Activated CD4-positive, alpha-beta T cell treated with anti-CD3 and anti-CD28 coated beads, Interleukin-2, amount 50 U/mL, for 1 hour (primary cell): Measurements from ENCODE around the gene ADISSP.
"Not testable (repeated sequence)": the region's sequence is repeated elsewhere in the genome, so short reads cannot be mapped to it uniquely, and the experiment has no call there.

Experiments
- DNase-seq: peaks from one replicate; pipeline ENCODE4 v3.0.0-alpha.2; 2020

The ADISSP gene

DNA sequence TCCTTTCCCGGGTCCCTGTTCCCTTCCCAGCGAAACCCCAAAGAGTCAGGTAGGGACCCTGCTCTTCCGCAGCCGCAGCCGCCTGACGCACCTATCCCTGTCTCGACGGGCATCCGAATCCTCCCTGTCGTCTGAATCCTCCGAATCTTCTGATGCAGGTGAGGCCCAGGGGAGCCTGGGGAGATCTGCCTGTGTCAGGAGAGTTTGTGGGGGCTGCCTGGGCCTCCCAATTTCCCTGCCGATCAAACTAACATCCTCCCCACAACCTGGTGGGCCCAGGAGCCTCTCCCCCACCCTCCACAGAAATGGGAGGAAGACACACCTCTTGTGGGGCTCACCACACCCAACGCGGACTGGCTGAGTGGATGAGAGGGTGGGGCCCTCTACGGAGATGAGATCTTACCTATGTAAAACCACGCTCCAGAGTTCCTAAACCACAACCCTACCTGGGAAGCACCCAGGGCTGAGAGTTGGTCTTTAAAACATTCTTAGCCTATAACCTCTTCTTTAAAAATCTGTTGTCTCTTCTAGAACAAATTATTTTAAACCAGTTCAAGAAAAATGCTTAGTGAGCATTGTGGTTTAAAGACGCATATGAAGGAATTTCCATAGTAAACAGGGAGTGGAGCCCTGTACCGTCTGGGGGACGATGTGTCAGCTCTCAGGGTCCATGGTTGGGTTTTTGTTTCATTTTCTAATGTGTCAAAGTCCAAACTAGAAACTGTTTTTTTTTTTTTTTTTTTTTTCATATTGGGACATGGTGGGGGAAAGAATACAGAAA lies 30.2 kb upstream of the ADISSP start:
- DNase-seq = peak; percentile 43

DNA sequence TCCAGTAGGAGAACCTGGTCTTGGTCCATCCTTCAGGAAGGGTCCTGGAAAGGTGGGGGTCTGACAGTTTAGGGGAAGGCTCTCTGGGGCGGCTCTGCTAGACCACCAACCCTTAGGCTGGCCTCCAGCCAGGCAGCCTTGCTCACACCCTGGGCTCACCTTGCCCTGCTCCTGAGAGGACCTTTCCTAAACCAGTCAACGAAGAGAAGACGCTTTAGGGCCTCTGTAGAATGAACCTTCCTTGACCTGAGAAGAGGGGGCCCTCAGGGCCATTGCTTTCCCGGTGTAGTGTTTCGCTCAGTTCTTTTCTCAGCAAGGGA lies 29.6 kb upstream of the ADISSP start:
- no peak for DNase-seq

DNA sequence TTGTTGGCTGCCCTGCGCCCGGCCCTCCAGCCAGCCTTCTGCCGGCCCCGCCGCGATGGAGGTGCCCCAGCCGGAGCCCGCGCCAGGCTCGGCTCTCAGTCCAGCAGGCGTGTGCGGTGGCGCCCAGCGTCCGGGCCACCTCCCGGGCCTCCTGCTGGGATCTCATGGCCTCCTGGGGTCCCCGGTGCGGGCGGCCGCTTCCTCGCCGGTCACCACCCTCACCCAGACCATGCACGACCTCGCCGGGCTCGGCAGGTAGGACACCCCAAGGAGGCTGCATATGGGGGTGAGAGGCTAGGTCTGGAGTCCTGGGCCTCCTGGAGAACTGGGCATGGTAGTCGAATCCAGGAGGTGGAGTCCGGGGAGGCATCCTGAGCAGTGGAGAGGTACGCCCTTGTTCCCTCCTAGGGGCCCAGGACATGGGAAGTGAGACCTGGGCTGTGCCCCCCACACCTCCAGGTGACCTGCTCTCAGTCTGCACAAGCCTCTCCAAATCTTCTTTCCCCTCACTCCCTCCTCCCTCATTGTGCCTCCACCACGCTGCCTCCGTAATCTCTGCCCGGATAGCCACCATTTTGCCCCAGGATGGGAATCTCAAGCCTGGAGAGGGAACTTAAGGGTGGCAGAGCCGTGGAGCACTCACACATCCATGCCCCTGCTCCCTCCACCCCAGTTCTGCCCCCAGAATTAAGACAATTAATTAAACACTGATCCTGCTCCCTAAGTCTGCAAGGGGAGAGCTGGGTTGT lies 29.1 kb upstream of the ADISSP start:
- DNase-seq = no peak

DNA sequence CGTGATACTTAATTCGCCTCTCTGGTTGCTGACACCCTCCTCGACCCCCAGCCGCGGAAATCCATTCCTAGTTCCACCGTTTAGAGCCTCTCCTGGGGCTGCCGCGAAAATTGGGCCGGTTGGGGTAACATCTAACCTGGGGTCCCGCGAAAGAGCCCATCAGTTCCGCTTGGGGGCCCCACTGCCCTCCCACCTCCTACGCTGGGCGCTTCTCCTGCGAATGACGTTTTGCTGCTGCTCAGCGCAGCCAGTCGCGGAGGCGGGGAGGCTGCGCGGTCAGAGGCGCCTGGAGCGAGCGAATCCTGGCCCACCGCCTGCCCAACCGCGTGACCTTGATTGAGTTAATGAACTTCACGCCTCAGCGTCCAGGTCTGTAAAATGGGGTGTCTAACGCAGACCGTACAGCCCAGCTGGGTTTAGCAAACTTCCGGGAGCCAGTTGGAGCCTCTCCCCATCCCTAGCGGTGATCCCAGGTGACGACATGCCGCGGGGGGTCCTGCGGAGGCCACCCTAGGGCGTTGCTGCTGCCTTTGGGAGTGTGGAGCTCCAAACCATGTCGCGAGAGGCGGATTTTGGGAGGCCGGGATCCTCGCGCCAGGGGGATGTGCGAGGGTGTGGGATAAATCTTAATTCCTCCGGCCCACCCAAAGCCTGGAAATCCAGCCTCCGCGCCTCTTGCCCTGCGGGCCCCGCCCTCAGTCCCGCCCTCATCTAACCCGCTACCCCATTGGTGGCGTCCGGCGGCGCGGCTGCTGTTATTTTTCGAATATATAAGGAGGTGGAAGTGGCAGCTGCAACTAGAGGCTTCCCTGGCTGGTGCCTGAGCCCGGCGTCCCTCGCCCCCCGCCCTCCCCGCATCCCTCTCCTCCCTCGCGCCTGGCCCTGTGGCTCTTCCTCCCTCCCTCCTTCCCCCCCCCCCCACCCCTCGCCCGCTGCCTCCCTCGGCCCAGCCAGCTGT lies 28.2 kb upstream of the ADISSP start, which contains the start of gene CDC25B:
TSS of gene CDC25B (plus strand) at position 800 of the 958 bp plus-strand sequence. CDS start 222 bp downstream, outside the sequence.
- DNase-seq = peak; percentile 89

DNA sequence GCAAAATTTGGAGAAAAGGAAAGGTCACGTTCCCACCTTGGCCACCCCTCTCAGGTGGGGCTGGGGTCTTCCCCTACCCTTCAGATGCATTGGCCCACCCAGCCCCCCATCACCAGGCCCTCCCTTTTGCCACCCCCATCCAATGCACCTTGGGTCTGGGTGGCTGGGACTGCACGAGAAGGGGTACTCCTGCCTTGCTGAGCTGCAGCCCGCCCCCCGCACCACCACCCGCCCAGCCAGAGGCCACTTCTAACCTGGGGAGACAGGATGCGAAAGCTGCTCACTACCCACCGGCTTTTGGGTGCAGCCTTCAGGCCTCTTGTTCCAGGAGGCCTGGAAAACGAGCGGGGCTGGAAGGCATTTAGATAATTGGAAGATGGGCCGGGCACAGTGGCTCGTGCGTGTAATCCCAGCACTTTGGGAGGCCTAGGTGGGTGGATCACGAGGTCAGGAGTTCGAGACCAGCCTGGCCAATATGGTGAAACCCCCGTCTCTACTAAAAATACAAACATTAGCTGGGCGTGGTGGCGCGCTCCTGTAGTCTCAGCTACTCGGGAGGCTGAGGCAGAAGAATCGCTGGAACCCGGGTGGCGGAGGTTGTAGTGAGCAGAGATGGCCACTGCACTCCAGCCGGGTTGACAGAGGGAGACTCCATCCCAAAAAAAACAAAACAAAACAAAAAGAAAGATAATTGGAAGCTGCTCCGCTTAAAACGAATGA lies 27.3 kb upstream of the ADISSP start:
- no peak for DNase-seq

DNA sequence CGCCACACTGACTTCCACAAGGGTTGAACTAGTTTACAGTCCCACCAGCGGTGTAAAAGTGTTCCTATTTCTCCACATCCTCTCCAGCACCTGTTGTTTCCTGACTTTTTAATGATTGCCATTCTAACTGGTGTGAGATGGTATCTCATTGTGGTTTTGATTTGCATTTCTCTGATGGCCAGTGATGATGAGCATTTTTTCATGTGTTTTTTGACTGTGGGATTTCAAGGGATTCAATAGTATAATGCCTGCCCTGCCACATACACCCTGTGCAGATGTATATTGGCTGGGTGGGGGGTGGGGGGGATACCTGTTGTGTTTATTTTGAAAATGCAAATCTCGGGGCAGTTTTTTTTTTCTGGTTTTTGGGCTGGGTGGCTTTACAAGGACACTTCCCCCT lies 26.6 kb upstream of the ADISSP start:
- DNase-seq = not testable (repeated sequence)

DNA sequence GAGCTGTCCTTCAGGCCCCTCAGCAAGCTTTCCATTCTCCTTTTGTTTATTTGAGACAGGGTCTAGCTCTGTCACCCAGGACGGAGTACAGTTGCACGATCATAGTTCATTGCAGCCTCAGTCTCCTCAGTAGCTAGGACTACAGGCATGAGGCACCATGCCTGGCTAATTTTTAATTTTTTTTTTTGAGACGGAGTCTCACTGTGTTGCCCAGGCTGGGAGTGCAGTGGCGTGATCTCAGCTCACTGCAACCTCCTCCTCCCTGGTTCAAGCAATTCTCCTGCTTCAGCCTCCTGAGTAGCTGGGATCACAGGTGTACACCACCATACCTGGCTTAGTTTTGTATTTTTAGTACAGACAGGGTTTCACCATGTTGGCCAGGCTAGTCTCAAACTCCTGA lies 21.6 kb upstream of the ADISSP start:
- DNase-seq = not testable (repeated sequence)

DNA sequence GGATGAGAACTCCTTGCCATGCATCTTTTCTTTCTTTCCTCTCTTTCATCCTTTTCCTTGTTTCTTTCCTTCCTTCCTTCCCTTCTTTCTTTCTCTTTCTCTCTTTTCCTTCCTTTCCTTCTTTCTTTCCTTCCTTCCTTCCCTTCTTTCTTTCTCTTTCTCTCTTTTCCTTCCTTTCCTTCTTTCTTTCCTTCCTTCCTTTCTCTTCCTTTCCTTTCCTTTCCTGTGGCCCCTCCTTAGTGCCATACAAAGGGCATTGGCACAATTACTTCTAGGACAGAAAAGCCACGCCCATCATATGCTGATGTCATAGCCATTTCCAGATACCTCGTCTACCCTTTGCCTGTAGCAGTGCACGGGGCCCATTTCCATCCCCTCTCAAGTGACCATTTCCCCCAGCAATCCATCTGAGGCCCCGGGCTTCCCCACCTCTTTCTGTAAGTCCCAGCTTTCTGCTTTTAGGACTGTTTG lies 21.2 kb upstream of the ADISSP start:
- DNase-seq = no peak

DNA sequence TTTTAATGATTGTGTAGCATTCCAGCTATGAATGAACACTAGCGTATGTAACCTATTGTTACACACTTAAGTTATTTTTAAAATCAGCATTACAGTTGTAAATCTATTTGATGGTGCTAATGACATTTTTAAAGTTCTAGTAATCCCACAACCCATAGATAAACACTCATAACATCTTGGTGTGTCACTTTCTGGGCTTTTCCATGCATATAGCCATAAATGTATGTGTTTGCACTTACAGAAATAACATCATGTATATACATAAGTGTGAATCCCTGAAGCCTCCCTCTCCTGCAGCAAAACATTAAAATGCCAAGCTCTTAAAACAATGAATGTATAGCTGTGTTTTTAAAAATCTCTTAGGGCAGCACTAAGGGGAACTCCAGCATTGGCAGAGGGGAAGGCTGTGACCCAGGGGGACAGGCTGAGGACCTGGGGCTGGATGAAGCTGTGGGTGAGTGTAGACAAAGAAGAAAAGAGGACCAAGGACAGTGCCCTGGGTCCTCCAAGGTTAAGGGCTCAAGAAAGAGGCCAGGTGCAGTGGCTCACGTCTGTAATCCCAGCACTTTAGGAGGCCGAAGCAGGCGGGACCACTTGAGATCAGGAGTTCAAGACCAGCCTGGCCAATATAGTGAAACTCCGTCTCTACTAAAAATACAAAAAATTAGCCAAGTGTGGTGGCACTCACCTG lies 19.9 kb upstream of the ADISSP start:
- no peak for DNase-seq

DNA sequence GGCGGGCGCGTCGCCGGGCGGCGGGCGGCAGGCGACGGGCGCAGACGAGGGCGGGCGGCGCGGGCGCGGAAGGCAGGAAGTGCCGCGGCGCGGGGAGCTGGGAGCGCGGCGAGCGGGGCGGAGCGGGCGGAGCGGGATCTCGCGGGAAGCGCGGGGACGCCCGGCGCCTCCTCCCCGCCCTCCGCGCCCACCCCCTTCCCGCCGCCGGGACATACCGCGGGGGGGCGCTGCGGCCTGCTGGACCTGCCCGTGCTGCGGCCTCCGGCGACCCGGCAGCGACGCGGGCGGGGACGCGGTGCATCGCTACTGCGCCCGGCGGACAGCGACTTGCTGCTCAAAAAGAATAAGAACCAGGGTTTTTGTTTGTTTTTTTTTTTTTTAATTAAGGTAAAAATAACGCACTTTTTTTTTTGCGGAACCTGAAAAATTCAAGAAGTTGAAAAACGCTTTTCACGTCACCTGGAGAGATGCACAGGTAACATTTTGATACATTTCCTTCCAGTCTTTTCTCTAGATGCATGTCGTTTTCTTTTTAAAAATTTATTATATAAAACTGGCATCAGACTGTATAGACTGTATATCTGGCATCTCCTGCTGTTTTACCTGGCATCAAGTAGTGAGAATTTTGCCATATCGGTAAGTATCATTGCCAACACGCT lies 19.2 kb upstream of the ADISSP start, which contains the start of gene CENPB:
TSS of gene CENPB (minus strand) at position 76 of the 659 bp plus-strand sequence. CDS start 257 bp downstream, outside the sequence.
- peak; percentile 89 for DNase-seq

DNA sequence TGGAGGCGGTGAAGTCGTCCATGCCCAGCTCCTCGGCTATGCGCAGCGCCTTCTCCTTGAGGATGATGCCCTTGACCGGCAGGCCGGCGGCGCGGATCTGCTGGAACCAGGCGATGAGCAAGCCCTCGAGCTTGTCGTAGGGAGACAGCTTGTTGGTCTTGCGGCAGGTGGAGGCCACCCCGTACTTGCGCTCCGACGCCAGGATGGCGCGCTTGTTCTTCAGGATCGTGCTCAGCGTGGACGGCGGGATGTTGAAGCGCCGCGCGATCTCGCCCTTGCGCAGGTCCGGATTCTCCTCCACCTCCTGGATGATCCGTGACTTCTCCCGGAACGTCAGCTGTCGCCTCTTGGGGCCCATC lies 18.6 kb upstream of the ADISSP start:
- DNase-seq = peak; percentile 39

DNA sequence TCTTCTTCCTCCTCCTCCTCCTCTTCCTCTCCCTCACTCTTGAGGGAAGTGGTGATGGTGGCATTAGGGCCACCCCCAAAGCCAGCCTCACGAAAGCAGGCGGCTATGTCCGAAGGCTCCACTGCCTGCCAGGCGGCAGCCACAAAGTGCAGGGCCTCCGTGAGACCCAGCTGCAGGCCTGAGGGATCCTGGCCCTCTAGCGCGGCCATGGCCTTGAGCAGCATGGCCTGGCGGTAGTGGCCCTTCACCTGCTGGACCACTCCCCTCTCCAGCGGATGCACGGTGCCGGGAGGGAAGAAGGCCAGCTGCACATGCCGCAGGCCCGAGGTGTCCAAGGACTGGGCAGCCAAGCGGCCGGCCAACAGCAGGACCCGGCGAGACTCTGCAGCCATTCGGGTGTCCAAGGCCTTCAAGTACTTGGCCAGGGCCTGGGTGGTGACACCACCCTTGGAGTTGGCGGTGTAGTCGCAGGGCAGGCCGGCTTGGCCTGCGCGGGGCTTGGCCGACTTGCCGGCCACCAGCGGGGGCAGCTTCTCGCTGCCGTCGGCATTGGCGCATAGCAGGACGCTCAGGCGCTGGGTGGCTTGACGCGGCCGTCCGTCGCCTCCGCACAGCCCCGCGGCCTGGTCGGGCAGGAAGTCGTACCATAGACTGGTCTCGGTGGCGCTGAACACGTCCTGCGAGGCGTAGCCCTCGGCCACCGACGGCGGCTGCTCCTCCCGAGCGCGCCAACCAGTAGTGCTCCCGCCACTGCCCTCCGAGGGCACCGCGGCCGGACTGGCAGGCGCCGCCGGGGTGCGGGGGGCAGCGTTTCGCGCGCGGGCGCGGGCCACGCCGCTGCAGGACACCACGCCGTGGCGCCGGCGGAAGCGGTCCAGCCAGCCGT lies 17.9 kb upstream of the ADISSP start:
- no peak for DNase-seq

DNA sequence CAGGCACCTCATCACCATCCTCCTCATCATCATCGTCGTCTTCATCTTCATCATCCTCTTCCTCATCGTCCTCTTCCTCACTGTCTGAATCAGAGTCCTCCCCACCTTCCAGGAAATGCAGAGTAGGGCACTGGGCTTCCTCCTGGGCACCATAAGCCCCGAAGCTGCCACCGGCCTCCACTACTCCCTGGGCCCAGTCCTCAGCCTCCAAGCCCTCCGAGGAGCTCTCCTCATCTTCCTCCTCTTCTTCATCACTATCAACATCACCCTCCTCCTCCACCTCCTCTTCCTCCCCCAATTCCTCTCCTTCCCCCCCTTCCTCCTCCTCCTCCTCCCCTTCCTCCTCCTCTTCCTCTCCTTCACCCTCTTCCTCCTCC lies 17.3 kb upstream of the ADISSP start:
- DNase-seq = no peak

DNA sequence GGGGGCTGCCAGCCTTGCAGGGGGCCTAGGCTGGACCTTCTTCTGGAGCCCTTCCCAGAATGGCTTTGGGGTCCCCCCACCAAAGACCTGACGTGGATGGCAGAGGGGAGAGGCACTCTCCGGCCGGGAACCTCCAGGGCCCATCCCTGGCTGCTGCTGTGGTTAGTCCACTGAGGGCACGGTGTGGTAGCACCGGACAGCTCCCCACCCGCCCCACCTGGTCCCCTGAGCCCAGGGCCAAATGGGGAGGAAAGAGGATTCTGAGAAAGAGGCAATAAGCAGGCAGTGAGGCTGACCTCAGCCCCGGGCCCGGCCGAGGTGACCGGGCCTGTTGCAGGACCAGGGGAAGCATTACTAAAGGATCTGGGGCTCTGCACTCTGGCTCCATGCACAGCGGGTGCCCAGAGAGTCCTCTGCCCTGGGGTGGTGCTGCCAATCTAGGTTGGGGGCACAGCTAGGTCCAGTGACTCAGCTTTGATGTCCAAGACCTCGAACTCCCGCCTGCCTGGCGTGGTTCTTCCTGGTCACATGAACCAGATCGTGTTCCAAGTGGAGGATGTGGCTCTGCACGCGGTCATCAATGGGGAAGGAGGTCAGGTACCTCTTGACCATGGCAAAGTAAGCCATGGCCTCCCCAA lies 16.8 kb upstream of the ADISSP start:
- DNase-seq = no peak

DNA sequence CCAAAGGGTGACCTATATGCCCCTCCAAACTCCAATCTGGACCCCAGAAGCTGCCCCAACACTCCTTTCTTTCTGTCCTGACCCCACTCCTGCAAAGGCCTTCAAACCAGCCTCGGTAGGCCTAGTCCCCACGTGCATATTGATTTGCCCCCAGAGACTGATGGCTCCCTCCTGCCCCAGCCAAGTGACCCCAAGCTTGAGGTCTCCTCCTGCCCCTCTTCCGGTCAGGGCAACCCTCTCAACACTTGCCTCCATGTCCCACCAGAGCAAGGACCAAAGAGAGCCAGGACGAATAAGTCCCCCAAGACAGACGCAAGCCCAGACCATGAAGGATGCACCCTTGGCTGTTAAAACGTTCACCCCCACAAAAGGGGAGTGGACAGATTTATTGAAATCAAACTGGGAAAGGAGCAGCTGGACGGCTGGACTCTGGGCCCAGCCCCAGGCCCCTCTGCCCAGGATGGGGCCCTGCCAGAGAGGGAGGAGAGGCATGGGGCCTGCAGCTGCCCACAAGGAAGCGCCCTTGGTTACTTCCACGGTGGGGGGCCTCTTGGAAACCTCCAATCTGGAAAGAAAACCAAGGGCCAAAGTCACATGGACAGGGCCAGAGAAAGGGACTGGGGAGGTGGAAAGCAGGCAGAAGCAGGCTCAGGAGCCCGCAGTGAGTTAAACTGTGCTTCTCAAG lies 16.1 kb upstream of the ADISSP start:
- no peak for DNase-seq

DNA sequence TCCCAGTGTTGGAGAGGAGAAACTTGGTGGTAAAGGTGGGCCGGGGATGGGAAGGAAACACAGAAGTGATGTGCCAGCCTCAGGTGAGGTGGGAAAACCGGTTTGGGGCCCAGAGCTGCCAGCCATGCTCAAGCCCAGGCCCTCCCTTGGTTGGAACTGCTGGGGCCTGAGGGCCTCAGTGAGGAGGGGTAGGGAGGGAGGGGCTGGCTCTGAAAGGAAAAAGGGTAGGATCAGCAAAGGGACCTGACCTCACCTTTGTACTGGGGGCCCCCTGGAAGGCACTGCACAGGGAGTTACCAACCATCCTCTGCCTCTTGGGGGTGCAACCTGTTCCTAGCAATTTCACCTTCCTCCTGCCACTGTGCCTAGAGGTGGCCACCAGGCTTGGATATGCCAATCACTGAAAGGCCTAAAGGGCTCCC lies 15.5 kb upstream of the ADISSP start:
- DNase-seq = no peak

DNA sequence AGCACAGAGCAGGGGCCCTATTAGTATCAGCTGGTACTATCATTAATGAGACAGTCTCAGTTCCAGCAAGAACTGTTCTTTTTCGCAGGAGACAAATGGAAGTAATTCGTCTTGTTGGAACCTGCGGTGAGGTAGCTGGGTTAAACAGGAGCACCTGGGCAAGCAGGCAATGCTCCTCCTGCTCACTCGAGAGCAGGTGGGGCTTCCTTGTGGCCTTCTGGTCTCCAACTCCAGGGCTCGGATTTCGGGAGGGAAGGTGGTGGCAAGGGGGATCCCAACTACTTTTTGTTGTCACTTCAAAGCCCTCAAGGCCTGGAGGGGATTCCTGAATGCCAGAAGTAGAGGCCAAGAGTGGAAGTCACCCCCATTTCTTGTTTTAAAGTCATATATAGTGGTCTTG lies 15.0 kb upstream of the ADISSP start:
- DNase-seq = no peak

DNA sequence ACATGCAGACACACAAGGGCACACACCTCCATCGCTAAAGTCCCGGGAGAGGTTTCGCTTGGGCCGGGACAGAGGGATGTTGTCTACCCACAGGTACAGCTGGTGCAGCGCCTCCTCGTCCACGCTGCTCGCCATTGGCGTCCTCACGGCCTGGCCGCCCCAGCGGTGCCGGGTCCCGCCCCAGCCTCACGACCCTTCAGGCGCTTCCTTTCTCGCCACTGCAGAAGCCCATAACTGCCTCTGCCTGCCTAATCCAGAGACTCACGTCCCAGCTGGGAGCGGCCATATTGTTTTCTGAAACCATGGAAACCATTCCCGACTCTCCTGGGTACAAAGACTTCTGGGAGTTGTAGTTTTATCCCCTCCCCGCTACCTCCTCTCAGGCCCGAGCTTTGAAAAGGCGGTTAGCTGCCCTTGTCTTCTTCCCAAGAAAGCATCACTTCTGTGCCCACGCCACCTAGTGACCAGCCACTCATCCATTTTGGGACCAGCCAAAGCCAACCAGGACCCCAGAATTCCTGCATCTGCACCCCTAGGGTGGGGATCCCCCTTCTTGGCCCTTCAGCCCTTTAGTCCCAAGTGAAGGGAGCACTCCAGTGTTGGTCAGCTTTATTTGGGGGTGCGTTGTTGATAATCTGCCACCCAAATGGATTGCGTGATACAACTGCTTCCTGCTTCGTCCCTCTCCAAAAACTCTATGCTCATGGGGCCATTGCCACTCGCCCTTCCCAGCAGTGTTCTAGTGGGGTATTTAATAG lies 13.8 kb upstream of the ADISSP start, which contains the start of gene SPEF1:
TSS of gene SPEF1 (minus strand) at position 296 of the 758 bp plus-strand sequence. CDS start at position 135, 161 bp downstream.
- peak; percentile 24 for DNase-seq
